Osteocyte (in vitro differentiated cells): ENCODE measurements around the gene APBA1. TPM values are rescaled to one million over a fixed set of nuclear protein-coding genes. Genes with fewer than 3 reads are reported as not detected.
"Not testable (repeated sequence)": the region's sequence is repeated elsewhere in the genome, so short reads cannot be mapped to it uniquely, and the experiment has no call there.

Source experiments
- DNase-seq: peaks from one replicate; pipeline ENCODE4 v3.0.0; 2021; ENCODE audit warnings: mixed read lengths; ENCODE audit not compliant: unreplicated experiment; ENCODE audit errors: extremely low spot score
- H3K27ac Mint-ChIP-seq: one replicate; pipeline ENCODE4 v1.8.0; 2021; ENCODE audit warnings: mild to moderate bottlenecking, mixed read lengths; ENCODE audit not compliant: unreplicated experiment
- H3K27me3 Mint-ChIP-seq: one replicate; pipeline ENCODE4 v1.8.0; 2021; ENCODE audit warnings: mixed read lengths; ENCODE audit not compliant: unreplicated experiment
- H3K36me3 Mint-ChIP-seq: one replicate; pipeline ENCODE4 v1.8.0; 2021; ENCODE audit warnings: mixed read lengths; ENCODE audit not compliant: unreplicated experiment
- H3K4me1 Mint-ChIP-seq: one replicate; pipeline ENCODE4 v1.8.0; 2021; ENCODE audit warnings: mixed read lengths; ENCODE audit not compliant: unreplicated experiment
- H3K4me3 Mint-ChIP-seq: one replicate; pipeline ENCODE4 v1.8.0; 2021; ENCODE audit warnings: mild to moderate bottlenecking, moderate library complexity, mixed read lengths; ENCODE audit not compliant: unreplicated experiment
- H3K9me3 Mint-ChIP-seq: one replicate; pipeline ENCODE4 v1.8.0; 2021; ENCODE audit warnings: mixed read lengths; ENCODE audit not compliant: unreplicated experiment
- total RNA-seq: library from RNA; stranded (reverse); gene quantifications from 2 replicates; pipeline ENCODE4 v1.2.1, GENCODE V29; 2021
- TF ChIP-seq, protein P1 (sequence below): fragments of 200-600 bp; sonication (generic); IDR thresholded peaks from 2 replicates; pipeline ENCODE4 v1.5.0; 2021; ENCODE audit warnings: antibody characterized with exemption, mild to moderate bottlenecking, moderate library complexity

Gene APBA1
- total RNA-seq, 1 donor from 2014 or later = 5.2 TPM

DNA sequence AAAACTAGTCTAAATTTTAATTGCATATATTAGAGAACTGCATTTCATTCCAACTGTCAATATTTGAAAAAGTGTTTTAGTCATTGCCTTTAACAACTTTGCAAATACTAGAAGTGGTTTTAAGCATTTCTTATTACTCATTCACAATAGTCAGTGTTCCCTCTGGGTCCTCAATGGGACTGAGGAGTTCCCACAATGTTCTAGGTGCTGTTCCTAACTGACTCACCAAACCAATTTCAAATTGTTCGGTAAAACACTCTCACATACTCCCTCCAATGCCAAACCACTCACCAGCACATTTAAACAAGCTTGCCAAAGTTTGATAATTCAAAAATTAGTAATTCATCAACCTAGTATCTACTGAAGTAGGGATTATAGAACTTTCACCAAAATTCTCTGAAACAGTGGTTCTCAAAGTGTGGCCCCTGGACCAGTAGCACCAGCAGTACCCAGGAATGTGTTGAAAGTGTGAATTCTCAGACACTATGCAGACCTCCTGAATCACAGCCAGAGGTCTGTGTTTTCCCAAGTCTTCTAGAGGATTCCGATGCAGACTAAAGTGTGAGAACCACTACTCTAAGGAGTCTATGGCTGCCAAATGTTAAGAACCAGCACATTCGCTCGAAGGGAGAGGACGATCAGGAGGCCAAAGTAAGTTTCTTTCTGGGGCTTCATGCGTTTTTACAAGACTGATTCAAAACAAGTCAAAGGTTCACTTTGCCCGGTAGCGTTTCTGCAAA, 72.8 kb downstream of the APBA1 start:
- no peaks in the 10 kb centered on the region for H3K9me3 Mint-ChIP-seq
- H3K27me3 Mint-ChIP-seq = no peaks in the 10 kb centered on the region
- no peak overlapping the region for H3K27ac Mint-ChIP-seq
- TF ChIP-seq, protein P1, sequence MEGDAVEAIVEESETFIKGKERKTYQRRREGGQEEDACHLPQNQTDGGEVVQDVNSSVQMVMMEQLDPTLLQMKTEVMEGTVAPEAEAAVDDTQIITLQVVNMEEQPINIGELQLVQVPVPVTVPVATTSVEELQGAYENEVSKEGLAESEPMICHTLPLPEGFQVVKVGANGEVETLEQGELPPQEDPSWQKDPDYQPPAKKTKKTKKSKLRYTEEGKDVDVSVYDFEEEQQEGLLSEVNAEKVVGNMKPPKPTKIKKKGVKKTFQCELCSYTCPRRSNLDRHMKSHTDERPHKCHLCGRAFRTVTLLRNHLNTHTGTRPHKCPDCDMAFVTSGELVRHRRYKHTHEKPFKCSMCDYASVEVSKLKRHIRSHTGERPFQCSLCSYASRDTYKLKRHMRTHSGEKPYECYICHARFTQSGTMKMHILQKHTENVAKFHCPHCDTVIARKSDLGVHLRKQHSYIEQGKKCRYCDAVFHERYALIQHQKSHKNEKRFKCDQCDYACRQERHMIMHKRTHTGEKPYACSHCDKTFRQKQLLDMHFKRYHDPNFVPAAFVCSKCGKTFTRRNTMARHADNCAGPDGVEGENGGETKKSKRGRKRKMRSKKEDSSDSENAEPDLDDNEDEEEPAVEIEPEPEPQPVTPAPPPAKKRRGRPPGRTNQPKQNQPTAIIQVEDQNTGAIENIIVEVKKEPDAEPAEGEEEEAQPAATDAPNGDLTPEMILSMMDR = no peak
- DNase-seq = no peak
- no peaks in the 10 kb centered on the region for H3K4me1 Mint-ChIP-seq
- H3K4me3 Mint-ChIP-seq = no peak overlapping the region
- no peaks in the 10 kb centered on the region for H3K36me3 Mint-ChIP-seq

DNA sequence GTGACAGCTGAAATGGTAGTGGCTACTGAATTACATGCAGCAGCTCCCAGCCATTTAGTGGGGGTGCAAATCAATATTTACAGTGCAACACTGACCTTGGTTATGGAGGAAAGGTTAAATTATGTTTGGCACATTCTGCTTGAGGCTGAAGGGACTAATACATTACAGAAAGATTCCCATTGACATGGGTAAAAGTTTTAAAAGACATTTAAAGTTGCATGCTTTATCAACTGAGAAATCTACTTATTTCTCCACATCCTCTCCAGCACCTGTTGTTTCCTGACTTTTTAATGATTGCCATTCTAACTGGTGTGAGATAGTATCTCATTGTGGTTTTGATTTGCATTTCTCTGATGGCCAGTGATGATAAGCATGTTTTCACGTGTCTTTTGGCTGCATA, 75.3 kb downstream of the APBA1 start:
- DNase-seq, H3K4me1 Mint-ChIP-seq, H3K27me3 Mint-ChIP-seq, H3K9me3 Mint-ChIP-seq, H3K27ac Mint-ChIP-seq, H3K36me3 Mint-ChIP-seq, H3K4me3 Mint-ChIP-seq: not testable (repeated sequence)

DNA sequence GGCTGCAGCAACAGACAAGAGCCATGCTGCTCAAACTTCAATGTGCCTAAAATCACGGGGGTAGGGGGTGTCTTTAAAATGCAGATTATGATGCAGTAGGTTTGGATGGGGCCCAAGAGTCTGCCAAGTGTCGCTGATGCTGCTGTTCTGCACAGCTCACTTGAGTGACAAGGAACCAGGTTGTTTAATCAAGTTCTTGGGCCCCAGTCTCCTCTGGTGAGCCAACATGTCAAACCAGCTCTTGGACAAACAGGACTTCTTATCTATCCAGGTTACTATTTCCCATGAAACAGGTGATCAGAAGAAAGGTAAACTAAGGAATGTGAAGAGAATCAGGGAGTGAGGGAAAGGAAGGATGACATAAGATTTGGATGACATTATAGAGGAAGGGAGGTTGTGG, 78.0 kb downstream of the APBA1 start:
- H3K27ac Mint-ChIP-seq = no peak overlapping the region
- H3K9me3 Mint-ChIP-seq = no peaks in the 10 kb centered on the region
- DNase-seq = no peak
- no peak overlapping the region for H3K4me3 Mint-ChIP-seq
- no peaks in the 10 kb centered on the region for H3K4me1 Mint-ChIP-seq
- no peaks in the 10 kb centered on the region for H3K36me3 Mint-ChIP-seq
- TF ChIP-seq, protein P1 = no peak
- no peaks in the 10 kb centered on the region for H3K27me3 Mint-ChIP-seq

DNA sequence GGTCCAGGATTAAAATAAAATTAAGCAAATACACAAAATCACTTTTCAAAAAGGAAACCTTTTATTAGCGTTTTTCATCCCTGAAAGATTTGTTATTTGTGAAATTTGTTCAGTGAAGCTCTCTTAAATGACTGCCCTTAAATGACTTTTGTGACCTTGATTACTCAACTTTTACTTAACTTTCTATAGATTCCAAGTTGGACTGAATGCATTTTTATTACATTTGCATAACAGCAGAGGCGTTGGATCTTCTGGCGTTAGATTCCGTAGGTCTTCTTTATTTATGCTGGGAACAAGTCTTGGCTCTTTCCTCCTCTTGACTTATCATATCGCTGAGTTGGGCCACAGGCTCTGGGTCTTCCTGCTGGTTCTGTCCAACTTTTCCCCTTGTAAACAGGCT, 78.4 kb downstream of the APBA1 start:
- TF ChIP-seq, protein P1 = no peak
- no peaks in the 10 kb centered on the region for H3K36me3 Mint-ChIP-seq
- no peak overlapping the region for H3K27ac Mint-ChIP-seq

DNA sequence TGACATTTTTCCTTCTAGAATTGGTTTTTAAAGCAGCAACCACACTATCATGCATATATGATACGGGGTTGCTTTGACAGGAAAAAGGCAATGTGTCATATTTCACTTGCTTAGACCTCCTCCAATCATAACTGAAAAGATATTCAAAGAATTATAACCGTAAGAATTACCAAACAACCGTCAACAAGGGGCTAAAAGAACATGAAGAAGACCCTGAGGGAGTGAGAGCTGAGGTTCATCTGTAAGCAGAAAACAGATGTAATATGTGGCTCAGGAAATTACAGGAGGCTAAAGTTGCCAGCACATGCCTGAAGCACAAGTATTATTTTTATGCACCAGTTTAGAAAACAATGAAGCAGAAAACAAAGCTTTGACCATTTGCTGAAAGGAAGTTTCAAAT, 78.9 kb downstream of the APBA1 start:
- Mint-ChIP-seq H3K4me3 (no peak overlapping the region), H3K27ac (no peak overlapping the region), H3K27me3 (no peaks in the 10 kb centered on the region), H3K4me1 (no peaks in the 10 kb centered on the region), H3K9me3 (no peaks in the 10 kb centered on the region), H3K36me3 (no peaks in the 10 kb centered on the region)
- TF ChIP-seq, protein P1 = no peak
- DNase-seq = no peak

More for the DNA sequence above, 78.4 kb downstream of the APBA1 start:
- no peak overlapping the region for H3K4me3 Mint-ChIP-seq
- no peak for DNase-seq
- no peaks in the 10 kb centered on the region for H3K4me1 Mint-ChIP-seq
- no peaks in the 10 kb centered on the region for H3K27me3 Mint-ChIP-seq
- no peaks in the 10 kb centered on the region for H3K9me3 Mint-ChIP-seq
